HepG2 (cell line): ENCODE measurements around the gene TAS2R19. TPM values are rescaled to one million over a fixed set of nuclear protein-coding genes. Genes with fewer than 3 reads are reported as not detected.
A peak's percentile ranks its signal among the peaks of the same experiment; 100 is the strongest.

Source experiments
- ATAC-seq: fragments of 200-7000 bp; cut with Tn5 transposase; 3 replicates; pipeline ENCODE4 v1.9.1; 2020; ENCODE audit warnings: mild to moderate bottlenecking, moderate library complexity
- BruUV-seq: library from RNA; stranded (reverse); fragments of 400-500 nt; replicated peaks from 2 replicates; lab custom pipeline; 2021; lab: Mats Ljungman, UMichigan
- CTCF ChIA-PET: fragments of 300-600 bp; formaldehyde crosslinking; extraction: SDS; loops from one replicate; lab custom pipeline; 2021; ENCODE audit warnings: low total read pairs, inconsistent platforms, low intra/inter-chr PET ratio; lab: Yijun Ruan, JAX
- POLR2A ChIA-PET: fragments of 350-600 bp; sonication (Branson Sonifier 250); formaldehyde crosslinking; loops from one replicate; lab custom pipeline; 2020; ENCODE audit warnings: antibody characterized with exemption, inconsistent platforms; lab: Yijun Ruan, JAX
- DNase-seq: peaks from one replicate; pipeline ENCODE4 v3.0.0-alpha.2; 2015; ENCODE audit warnings: low spot score
- FAIRE-seq: peaks from 3 replicates; lab custom pipeline; 2011; peaks lifted over from hg19 to GRCh38; lab: Jason Lieb, UNC
- H2AFZ ChIP-seq: one replicate; pipeline ENCODE4 v1.6.1; 2011; ENCODE audit warnings: low read length, inconsistent platforms
- H3K27ac ChIP-seq: fragments of 300-600 bp; 3 replicates; pipeline ENCODE4 v1.8.0; 2011; ENCODE audit warnings: mixed run types, mild to moderate bottlenecking, mixed read lengths, low read length, inconsistent platforms; ENCODE audit not compliant: insufficient read depth; ENCODE audit errors: extremely low read length
- H3K27me3 ChIP-seq, 2 experiments: fragments of 200-600 bp in 1 of 2; 2 replicates in 1 of 2; 3 replicates in 1 of 2; pipeline versions ENCODE4 v1.6.0 to v1.8.0; 2011; ENCODE audit warnings: low read length in 2 of 2, mild to moderate bottlenecking in 2 of 2, moderate library complexity in 2 of 2, inconsistent platforms in 1 of 2; ENCODE audit not compliant: insufficient read depth in 2 of 2, control insufficient read depth in 1 of 2
- H3K36me3 ChIP-seq, 2 experiments: fragments of 200-600 bp in 1 of 2; replicated peaks in 1 of 2; 2 replicates in 1 of 2; 3 replicates in 1 of 2; pipeline versions ENCODE4 v1.5.1 to v1.8.0; 2011; ENCODE audit warnings: low read length in 2 of 2, inconsistent platforms in 1 of 2; ENCODE audit not compliant: insufficient read depth in 2 of 2, control insufficient read depth in 1 of 2
- H3K4me1 ChIP-seq: 2 replicates; pipeline ENCODE4 v1.5.1; 2012; ENCODE audit warnings: low read length, inconsistent platforms; ENCODE audit not compliant: insufficient read depth
- H3K4me2 ChIP-seq: 2 replicates; pipeline ENCODE4 v1.6.0; 2011; ENCODE audit warnings: low read depth, low read length, inconsistent platforms
- H3K4me3 ChIP-seq, 3 experiments: fragments of 200-600 bp in 1 of 3; sonication (generic), shearing (Covaris generic) in 1 of 3; replicated peaks in 1 of 3; 2 replicates each; pipeline ENCODE4 v1.5.1; 2011 to 2016; ENCODE audit warnings: low read length in 3 of 3, inconsistent platforms in 2 of 3, low read depth in 2 of 3, mild to moderate bottlenecking in 2 of 3, control low read depth in 1 of 3, mixed read lengths in 1 of 3; ENCODE audit not compliant: insufficient read depth in 1 of 3
- H3K79me2 ChIP-seq: one replicate; pipeline ENCODE4 v1.6.1; 2011; ENCODE audit warnings: low read length, inconsistent platforms; ENCODE audit not compliant: insufficient read depth
- H3K9ac ChIP-seq: 2 replicates; pipeline ENCODE4 v1.6.0; 2011; ENCODE audit warnings: mild to moderate bottlenecking, low read depth, low read length, inconsistent platforms; ENCODE audit not compliant: insufficient read depth
- H3K9me3 ChIP-seq: 2 replicates; pipeline ENCODE4 v1.5.1; 2012; ENCODE audit warnings: mild to moderate bottlenecking, low read length
- H4K20me1 ChIP-seq: 2 replicates; pipeline ENCODE4 v1.6.0; 2011; ENCODE audit warnings: inconsistent platforms, mild to moderate bottlenecking, low read length, moderate library complexity; ENCODE audit not compliant: insufficient read depth
- CEBPB ChIP-seq: IDR thresholded peaks from 2 replicates; pipeline ENCODE4 v1.6.1; 2011; ENCODE audit warnings: low read depth, low read length, improper control_type of control experiment, borderline replicate concordance
- DPF2 ChIP-seq: sonication (generic); formaldehyde crosslinking; IDR thresholded peaks from 2 replicates; pipeline ENCODE4 v1.4.0; 2020; ENCODE audit warnings: mild to moderate bottlenecking, low read depth, missing genetic modification reagents, borderline replicate concordance
- FLYWCH1 ChIP-seq: sonication (generic); formaldehyde crosslinking; IDR thresholded peaks from 2 replicates; pipeline ENCODE4 v1.8.1; 2023; ENCODE audit warnings: mild to moderate bottlenecking, missing genetic modification reagents
- MBD4 ChIP-seq: IDR thresholded peaks from 2 replicates; pipeline ENCODE4 v1.6.1; 2012; ENCODE audit warnings: low read length, inconsistent platforms, borderline replicate concordance
- MIER2 ChIP-seq: IDR thresholded peaks from 2 replicates; pipeline ENCODE4 v1.6.1; 2016; ENCODE audit warnings: missing biosample characterization, missing genetic modification reagents
- MTF2 ChIP-seq: sonication (generic); formaldehyde crosslinking; IDR thresholded peaks from 2 replicates; pipeline ENCODE4 v1.5.0; 2020; ENCODE audit warnings: missing genetic modification reagents, borderline replicate concordance
- NR2F2 ChIP-seq: IDR thresholded peaks from 2 replicates; pipeline ENCODE4 v1.6.1; 2012; ENCODE audit warnings: low read depth, inconsistent platforms, borderline replicate concordance
- RFXANK ChIP-seq: IDR thresholded peaks from 2 replicates; pipeline ENCODE4 v1.6.1; 2016
- ZFP90 ChIP-seq: sonication (generic); formaldehyde crosslinking; IDR thresholded peaks from 2 replicates; pipeline ENCODE4 v1.8.0; 2022; ENCODE audit warnings: missing genetic modification reagents, mild to moderate bottlenecking, inconsistent platforms, borderline replicate concordance
- ZKSCAN1 ChIP-seq: fragments of 150-350 bp; IDR thresholded peaks from 2 replicates; pipeline ENCODE4 v1.6.1; 2014; ENCODE audit warnings: low read length
- ZNF12 ChIP-seq: sonication (generic); formaldehyde crosslinking; IDR thresholded peaks from 2 replicates; pipeline ENCODE4 v1.5.0; 2020; ENCODE audit warnings: missing genetic modification reagents
- ZNF296 ChIP-seq: sonication (generic); formaldehyde crosslinking; conservative IDR thresholded peaks from 2 replicates; pipeline ENCODE4 v1.5.0; 2020; ENCODE audit warnings: mild to moderate bottlenecking, missing genetic modification reagents
- ZNF326 ChIP-seq: sonication (generic); formaldehyde crosslinking; IDR thresholded peaks from 2 replicates; pipeline ENCODE4 v1.4.0; 2020; ENCODE audit warnings: missing genetic modification reagents, borderline replicate concordance
- ZNF547 ChIP-seq: sonication (generic); formaldehyde crosslinking; IDR thresholded peaks from 2 replicates; pipeline ENCODE4 v1.5.1; 2020; ENCODE audit warnings: mild to moderate bottlenecking, missing genetic modification reagents
- ZNF713 ChIP-seq: sonication (generic); formaldehyde crosslinking; IDR thresholded peaks from 2 replicates; pipeline ENCODE4 v1.4.0; 2020; ENCODE audit warnings: mild to moderate bottlenecking, missing genetic modification reagents
- ZNF777 ChIP-seq: sonication (generic); formaldehyde crosslinking; IDR thresholded peaks from 2 replicates; pipeline ENCODE4 v1.4.0; 2020; ENCODE audit warnings: missing genetic modification reagents
- WGBS: methylation state at CpG from one replicate; pipeline ENCODE4 v1.1.6; 2017; ENCODE audit warnings: low lambda C conversion rate; 5-methylcytosine and 5-hydroxymethylcytosine counted together
- in situ Hi-C: cut with HindIII; loops from 2 replicates; pipeline ENCODE4 v1.10.0; 2017; ENCODE audit warnings: low pct_unique_long_range_greater_than_20kb; ENCODE audit not compliant: extremely low pct_ligation_motif_present
- intact Hi-C: fragments of 100-400 bp; cut with micrococcal nuclease; formaldehyde crosslinking; loops from one replicate; pipeline ENCODE4 v1.10.0; 2022; ENCODE audit not compliant: unreplicated experiment
- polyA plus RNA-seq, 8 experiments: library from polyadenylated mRNA; depleted of rRNA in 3 of 8; stranded (reverse) in 7 of 8; unstranded in 1 of 8; fragments of >200 nt; fragmentation: Illumina TruSeq in 4 of 8; extraction: Trizol in 4 of 8; gene quantifications; 2 replicates each; pipeline versions ENCODE4 v1.2.1 to v1.2.3, GENCODE V29; 2011 to 2016; ENCODE audit warnings: low read depth in 4 of 8, missing spikeins in 1 of 8, mixed read lengths in 1 of 8; ENCODE audit not compliant: insufficient read depth in 1 of 8
- total RNA-seq, 5 experiments: library from RNA; depleted of rRNA; stranded (reverse); fragments of >200 nt; fragmentation: Illumina TruSeq; extraction: Trizol; gene quantifications; 2 replicates each; pipeline ENCODE4 v1.2.3, GENCODE V29; 2016; ENCODE audit warnings: low read depth in 1 of 5
- TF ChIP-seq, protein P1 (sequence below): IDR thresholded peaks from 2 replicates; pipeline ENCODE4 v1.6.1; 2016; ENCODE audit warnings: missing genetic modification reagents, missing compliant biosample characterization
- TF ChIP-seq, protein P2 (sequence below): sonication (generic); formaldehyde crosslinking; IDR thresholded peaks from 2 replicates; pipeline ENCODE4 v1.4.0; 2020; ENCODE audit warnings: missing genetic modification reagents, borderline replicate concordance
- TF ChIP-seq, protein P3 (sequence below): fragments of 450-650 bp; IDR thresholded peaks from 2 replicates; pipeline ENCODE4 v1.6.1; 2017

The TAS2R19 gene
- total and polyA plus RNA-seq, 2 of the 13 experiments (the other 11 are each of a cell fraction or from before 2014, with no cell fraction given) = 0.62 to 5.3 TPM

DNA sequence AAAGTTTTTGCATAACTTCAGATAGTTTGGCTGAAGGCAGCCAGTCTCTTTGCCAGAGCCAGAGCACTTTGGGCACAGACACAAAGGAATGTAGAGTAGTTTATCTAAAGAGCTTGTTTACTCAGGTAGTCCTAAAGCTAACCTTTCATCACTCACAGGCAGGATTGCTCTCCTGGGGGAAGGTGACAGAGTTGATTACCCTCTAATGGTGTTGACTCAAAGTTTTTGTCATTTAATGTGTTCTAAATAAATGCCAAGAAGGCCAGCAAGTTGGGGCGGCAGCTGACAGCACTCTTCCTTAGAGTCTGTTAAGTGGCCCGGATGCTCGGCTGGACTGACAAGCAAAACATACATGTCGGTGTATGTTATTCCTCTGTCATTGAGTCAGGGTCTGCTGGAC is 49.0 kb upstream of the TAS2R19 start:
- Histone ChIP-seq H3K79me2 (no peaks in the 10 kb centered on the region), H3K4me2 (0 out of 2 replicates have a peak overlapping the region, but pooled peaks have one; percentile 33), H2AFZ (no peak overlapping the region), H3K4me3 (no peak overlapping the region), H3K27ac (peak overlapping the region; percentile 33), H4K20me1 (no peaks in the 10 kb centered on the region), H3K9ac (no peak overlapping the region), H3K27me3 (no peaks in the 10 kb centered on the region; a peak in 1 of 5 replicates), H3K36me3 (no peaks in the 10 kb centered on the region; a peak in 1 of 5 replicates), H3K4me1 (peaks cover 26% of the 10 kb centered on the region), H3K9me3 (no peaks in the 10 kb centered on the region)
- FAIRE-seq (no peak), ATAC-seq (peak; percentile 95), DNase-seq (peak; percentile 64)
- no TSS peak for BruUV-seq
- intact Hi-C loops = loop anchor here (1.0 kb wide), 1 partner anchor 52 kb away; no protein-coding TSS in a partner anchor
- ChIA-PET POLR2A (interaction anchor here (1.3 kb wide), 1 partner anchor 100 kb away, joined by 5 read pairs; the partner anchor contains the start of gene SMIM10L1), CTCF (no interaction called here)
- 50% methylated on average over 1 of the region's 4 CpGs for WGBS
- in situ Hi-C loops = loop anchor here (5.0 kb wide), 1 partner anchor 54 kb away; no protein-coding TSS in a partner anchor
- TF ChIP-seq DPF2 (CRISPR knock-in tag) = no peak
- TF ChIP-seq CEBPB = peak; percentile 43; the same call in 1 of the 2 replicates
- TF ChIP-seq, protein P1, sequence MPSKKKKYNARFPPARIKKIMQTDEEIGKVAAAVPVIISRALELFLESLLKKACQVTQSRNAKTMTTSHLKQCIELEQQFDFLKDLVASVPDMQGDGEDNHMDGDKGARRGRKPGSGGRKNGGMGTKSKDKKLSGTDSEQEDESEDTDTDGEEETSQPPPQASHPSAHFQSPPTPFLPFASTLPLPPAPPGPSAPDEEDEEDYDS (CRISPR knock-in tag) = no peak
- TF ChIP-seq FLYWCH1 (CRISPR knock-in tag) = no peak
- TF ChIP-seq ZNF777 = no peak
- TF ChIP-seq RFXANK (CRISPR knock-in tag) = no peak
- no peak for TF ChIP-seq ZNF12 (CRISPR knock-in tag)
- TF ChIP-seq ZNF547 (CRISPR knock-in tag) = no peak
- no peak for TF ChIP-seq ZNF713 (CRISPR knock-in tag)
- TF ChIP-seq ZFP90 (CRISPR knock-in tag) = no peak
- TF ChIP-seq MIER2 (CRISPR knock-in tag) = no peak
- TF ChIP-seq MTF2 (CRISPR knock-in tag) = no peak
- TF ChIP-seq, protein P2, sequence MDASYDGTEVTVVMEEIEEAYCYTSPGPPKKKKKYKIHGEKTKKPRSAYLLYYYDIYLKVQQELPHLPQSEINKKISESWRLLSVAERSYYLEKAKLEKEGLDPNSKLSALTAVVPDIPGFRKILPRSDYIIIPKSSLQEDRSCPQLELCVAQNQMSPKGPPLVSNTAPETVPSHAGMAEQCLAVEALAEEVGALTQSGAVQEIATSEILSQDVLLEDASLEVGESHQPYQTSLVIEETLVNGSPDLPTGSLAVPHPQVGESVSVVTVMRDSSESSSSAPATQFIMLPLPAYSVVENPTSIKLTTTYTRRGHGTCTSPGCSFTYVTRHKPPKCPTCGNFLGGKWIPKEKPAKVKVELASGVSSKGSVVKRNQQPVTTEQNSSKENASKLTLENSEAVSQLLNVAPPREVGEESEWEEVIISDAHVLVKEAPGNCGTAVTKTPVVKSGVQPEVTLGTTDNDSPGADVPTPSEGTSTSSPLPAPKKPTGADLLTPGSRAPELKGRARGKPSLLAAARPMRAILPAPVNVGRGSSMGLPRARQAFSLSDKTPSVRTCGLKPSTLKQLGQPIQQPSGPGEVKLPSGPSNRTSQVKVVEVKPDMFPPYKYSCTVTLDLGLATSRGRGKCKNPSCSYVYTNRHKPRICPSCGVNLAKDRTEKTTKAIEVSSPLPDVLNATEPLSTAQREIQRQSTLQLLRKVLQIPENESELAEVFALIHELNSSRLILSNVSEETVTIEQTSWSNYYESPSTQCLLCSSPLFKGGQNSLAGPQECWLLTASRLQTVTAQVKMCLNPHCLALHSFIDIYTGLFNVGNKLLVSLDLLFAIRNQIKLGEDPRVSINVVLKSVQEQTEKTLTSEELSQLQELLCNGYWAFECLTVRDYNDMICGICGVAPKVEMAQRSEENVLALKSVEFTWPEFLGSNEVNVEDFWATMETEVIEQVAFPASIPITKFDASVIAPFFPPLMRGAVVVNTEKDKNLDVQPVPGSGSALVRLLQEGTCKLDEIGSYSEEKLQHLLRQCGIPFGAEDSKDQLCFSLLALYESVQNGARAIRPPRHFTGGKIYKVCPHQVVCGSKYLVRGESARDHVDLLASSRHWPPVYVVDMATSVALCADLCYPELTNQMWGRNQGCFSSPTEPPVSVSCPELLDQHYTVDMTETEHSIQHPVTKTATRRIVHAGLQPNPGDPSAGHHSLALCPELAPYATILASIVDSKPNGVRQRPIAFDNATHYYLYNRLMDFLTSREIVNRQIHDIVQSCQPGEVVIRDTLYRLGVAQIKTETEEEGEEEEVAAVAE (CRISPR knock-in tag) = no peak
- TF ChIP-seq MBD4 = no peak
- TF ChIP-seq ZKSCAN1 = no peak
- TF ChIP-seq, protein P3, sequence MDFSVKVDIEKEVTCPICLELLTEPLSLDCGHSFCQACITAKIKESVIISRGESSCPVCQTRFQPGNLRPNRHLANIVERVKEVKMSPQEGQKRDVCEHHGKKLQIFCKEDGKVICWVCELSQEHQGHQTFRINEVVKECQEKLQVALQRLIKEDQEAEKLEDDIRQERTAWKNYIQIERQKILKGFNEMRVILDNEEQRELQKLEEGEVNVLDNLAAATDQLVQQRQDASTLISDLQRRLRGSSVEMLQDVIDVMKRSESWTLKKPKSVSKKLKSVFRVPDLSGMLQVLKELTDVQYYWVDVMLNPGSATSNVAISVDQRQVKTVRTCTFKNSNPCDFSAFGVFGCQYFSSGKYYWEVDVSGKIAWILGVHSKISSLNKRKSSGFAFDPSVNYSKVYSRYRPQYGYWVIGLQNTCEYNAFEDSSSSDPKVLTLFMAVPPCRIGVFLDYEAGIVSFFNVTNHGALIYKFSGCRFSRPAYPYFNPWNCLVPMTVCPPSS = no peak
- no peak for TF ChIP-seq ZNF296 (CRISPR knock-in tag)
- no peak for TF ChIP-seq ZNF326 (CRISPR knock-in tag)
- peak; percentile 49; the same call in 1 of the 2 replicates for TF ChIP-seq NR2F2
